MG63 (cell line): ENCODE measurements around the gene ASPSCR1. TPM values are rescaled to one million over a fixed set of nuclear protein-coding genes. Genes with fewer than 3 reads are reported as not detected.

Source experiments
- DNase-seq: peaks from one replicate; pipeline ENCODE4 v3.0.0-alpha.2; 2020
- H3K27me3 ChIP-seq: fragments of 250-450 bp; sonication (Bioruptor Pico); 2 replicates; pipeline ENCODE4 v1.5.1; 2020; ENCODE audit warnings: mild to moderate bottlenecking, moderate library complexity
- H3K36me3 ChIP-seq: fragments of 250-450 bp; sonication (Bioruptor Pico); 2 replicates; pipeline ENCODE4 v1.5.1; 2020; ENCODE audit warnings: mild to moderate bottlenecking, moderate library complexity
- H3K4me3 ChIP-seq: fragments of 250-450 bp; sonication (Bioruptor Pico); 2 replicates; pipeline ENCODE4 v1.5.1; 2020; ENCODE audit warnings: mild to moderate bottlenecking, moderate library complexity
- H3K9me3 ChIP-seq: fragments of 250-450 bp; sonication (Bioruptor Pico); 2 replicates; pipeline ENCODE4 v1.5.1; 2020; ENCODE audit warnings: mild to moderate bottlenecking, moderate library complexity
- total RNA-seq: library from RNA; depleted of rRNA; stranded (reverse); fragments of >200 nt; shearing (Covaris generic); gene quantifications from 2 replicates; pipeline ENCODE4 v1.2.3, GENCODE V29; 2014; ENCODE audit warnings: low replicate concordance

Gene ASPSCR1
- total RNA-seq, 1 experiment from 2014 or later, result 78.0 TPM

DNA sequence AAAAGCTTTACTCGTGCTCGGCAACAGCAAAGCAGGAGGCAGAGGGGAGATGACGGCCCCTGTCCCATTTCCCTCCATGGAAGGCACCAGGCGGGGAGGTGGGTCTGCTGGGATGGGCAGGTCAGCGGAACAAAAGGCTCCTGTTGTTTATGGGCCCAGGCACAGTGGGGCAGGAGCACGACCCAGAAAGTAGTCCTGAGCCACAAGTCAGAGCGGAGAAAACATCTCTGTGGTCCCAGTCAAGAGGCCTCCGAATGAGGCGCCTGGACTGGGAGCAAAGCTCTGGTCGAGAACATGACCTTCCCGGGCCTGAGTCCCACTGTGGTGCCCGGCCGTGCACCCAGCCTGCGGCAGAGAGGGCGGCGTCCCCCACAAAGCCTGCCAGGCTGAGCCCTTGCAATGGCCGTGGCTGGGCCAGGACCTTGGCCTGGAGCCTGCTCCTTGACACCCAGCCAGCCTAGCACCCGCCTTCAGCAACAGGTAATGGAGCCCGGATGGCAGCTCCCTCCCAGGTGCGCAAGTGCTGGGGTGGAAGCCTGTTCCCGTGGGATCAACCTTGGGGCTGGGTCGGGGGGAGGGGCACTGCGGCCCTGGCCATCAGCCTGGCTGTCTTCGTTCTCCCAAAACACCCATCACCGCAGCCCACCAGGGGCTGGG lies 70.6 kb downstream of the ASPSCR1 start:
- H3K27me3 ChIP-seq, result no peaks in the 10 kb centered on the region
- no peak for DNase-seq
- H3K9me3 ChIP-seq, result no peaks in the 10 kb centered on the region
- H3K36me3 ChIP-seq, result peaks cover 17% of the 10 kb centered on the region
- H3K4me3 ChIP-seq, result no peak overlapping the region

DNA sequence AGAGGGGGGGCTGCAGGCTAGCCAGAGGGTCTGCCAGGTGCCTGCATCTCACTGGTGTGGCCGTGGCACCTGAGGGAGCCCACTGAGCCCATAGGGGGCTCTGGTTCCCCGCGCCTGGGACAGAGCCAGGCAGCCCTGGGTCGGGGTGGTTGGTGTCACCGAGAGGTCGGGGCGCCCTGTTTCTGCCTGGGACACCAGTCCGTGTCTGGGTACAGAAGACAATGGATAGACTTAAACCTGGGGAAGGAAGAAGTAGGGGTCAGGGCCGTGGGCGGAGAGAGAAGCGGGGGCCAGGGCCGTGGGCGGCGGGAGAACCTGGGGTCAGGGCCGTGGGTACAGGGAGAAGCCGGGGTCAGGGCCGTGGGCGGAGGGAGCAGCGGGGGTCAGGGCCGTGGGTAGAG lies 71.1 kb downstream of the ASPSCR1 start:
- Histone ChIP-seq H3K4me3 (no peak overlapping the region), H3K36me3 (peaks cover 23% of the 10 kb centered on the region), H3K9me3 (no peaks in the 10 kb centered on the region), H3K27me3 (no peaks in the 10 kb centered on the region)
- no peak for DNase-seq

DNA sequence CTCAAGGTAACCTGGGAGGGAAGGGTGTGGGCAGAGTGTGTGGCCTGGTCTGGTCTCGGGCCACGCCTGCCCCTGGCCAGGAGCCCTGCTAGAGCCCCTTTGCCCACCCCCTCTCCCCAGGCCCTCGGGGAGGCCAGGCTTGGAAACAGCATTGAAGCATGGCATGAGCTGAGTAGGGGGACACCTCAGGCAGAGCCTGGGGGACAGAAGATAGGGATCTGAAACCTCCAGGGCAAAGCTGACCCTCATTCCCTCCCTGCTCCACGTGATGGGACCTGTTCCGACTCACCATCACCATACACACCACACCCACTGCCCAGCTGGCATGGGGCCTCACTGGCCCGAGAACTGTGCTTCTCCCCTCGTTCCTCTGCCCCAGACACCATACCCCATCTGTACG lies 71.7 kb downstream of the ASPSCR1 start:
- Histone ChIP-seq H3K4me3 (no peak overlapping the region), H3K27me3 (no peaks in the 10 kb centered on the region), H3K9me3 (no peaks in the 10 kb centered on the region), H3K36me3 (peaks cover 28% of the 10 kb centered on the region)
- no peak for DNase-seq

- H3K4me3 ChIP-seq, result no peak overlapping the region
- no peaks in the 10 kb centered on the region for H3K9me3 ChIP-seq
- no peak for DNase-seq
- peaks cover 32% of the 10 kb centered on the region for H3K36me3 ChIP-seq
- no peaks in the 10 kb centered on the region for H3K27me3 ChIP-seq
Observed at GRCh38 chr17:82049521-82049971, 72.1 kb downstream of the ASPSCR1 start.

DNA sequence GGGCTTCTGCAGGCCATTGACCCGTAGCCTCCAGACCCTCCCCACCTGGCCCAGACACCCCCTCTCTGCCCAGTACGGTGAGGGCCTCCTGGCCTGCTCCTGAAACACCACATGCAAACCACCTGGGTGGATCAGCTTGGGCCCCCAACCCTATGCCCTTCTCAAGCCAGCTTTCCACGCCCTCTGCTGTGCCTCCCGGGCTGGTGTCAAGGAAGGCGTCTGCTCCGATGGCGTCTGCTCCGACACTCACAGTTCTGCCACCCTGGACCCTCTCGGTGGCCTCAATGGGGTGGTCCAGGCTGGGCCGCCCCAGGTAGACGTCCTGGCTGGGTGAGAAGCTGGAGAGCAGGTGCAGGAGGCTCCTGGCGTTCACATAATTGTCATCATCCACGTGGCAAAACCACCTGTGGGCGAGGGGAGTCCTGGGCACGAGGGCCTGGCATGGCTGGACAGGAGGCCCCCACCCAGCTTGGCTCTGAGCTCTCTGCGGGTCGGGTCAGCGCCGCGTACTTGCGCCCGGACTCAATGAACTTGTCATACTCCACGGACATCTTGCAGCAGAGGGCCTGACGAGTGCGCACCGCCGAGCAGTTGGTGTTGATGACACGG lies 72.8 kb downstream of the ASPSCR1 start:
- Histone ChIP-seq H3K36me3 (peaks cover 39% of the 10 kb centered on the region), H3K9me3 (no peaks in the 10 kb centered on the region), H3K27me3 (no peaks in the 10 kb centered on the region), H3K4me3 (peak overlapping the region; percentile 69)
- DNase-seq, result no peak

GRCh38 chr17:82050761-82051641 lies 73.6 kb downstream of the ASPSCR1 start:
- Histone ChIP-seq H3K9me3 (no peaks in the 10 kb centered on the region), H3K36me3 (peaks cover 45% of the 10 kb centered on the region), H3K27me3 (no peaks in the 10 kb centered on the region), H3K4me3 (peak overlapping the region; percentile 69)
- no peak for DNase-seq

DNA sequence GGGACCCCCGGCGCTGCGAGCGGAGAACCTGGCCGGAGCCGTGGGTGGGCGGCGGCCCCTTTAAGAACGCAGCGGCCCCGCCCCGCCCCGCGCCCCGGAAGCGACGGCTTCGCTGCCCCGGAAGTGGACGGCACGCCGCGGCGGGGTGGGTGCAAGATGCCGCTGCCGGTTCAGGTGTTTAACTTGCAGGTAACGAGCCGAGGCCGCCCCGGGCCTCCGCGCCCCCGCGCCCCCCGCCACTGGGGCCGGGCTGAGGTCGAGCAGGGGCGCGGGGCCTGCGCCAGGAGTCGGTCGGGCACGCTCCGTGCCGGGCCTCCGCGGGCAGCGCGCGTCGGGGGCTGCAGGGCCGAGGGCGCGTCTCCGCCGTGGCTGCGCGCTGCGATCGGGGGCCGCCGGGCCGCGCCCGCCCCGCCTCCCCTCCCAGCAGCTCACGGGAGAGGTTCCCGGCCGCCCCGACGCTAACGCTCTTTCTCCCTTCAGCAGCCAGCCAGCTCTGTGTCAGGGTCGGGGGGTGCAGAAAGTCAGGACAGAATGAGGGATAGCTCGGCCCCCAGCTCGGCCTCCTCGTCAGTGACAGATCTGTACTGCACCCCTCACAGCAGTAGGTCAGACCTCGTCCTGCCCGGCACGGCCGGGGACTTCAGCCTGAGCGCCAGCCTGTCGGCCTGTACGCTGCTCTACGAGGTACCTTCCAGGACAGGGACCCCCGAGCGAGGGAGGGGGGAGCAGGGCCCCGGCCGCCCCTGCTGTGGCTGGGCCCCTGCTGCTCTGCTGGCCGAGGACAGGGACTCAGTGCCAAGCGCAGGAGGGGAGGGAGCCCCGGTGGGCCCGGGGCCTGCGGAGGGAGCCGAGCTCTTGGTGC lies 74.6 kb downstream of the ASPSCR1 start, which contains the start of the genes GPS1 and RFNG:
GPS1 (plus strand) TSS at position 123 of the 862 bp plus-strand sequence; CDS start at position 157, 34 bp downstream.
RFNG (minus strand) TSS at position 36 of the 862 bp plus-strand sequence. CDS start 45 bp downstream, outside the sequence.
- peak; percentile 75 for DNase-seq
- Histone ChIP-seq H3K36me3 (peaks cover 55% of the 10 kb centered on the region), H3K4me3 (peak within 1 kb of the TSS; percentile 69), H3K27me3 (no peaks in the 10 kb centered on the region), H3K9me3 (no peaks in the 10 kb centered on the region)

- no peak for DNase-seq
- H3K4me3 ChIP-seq, result peak overlapping the region; percentile 69
- no peaks in the 10 kb centered on the region for H3K9me3 ChIP-seq
- no peaks in the 10 kb centered on the region for H3K27me3 ChIP-seq
- peaks cover 59% of the 10 kb centered on the region for H3K36me3 ChIP-seq
Observed at GRCh38 chr17:82052638-82053059, 75.2 kb downstream of the ASPSCR1 start.

DNA sequence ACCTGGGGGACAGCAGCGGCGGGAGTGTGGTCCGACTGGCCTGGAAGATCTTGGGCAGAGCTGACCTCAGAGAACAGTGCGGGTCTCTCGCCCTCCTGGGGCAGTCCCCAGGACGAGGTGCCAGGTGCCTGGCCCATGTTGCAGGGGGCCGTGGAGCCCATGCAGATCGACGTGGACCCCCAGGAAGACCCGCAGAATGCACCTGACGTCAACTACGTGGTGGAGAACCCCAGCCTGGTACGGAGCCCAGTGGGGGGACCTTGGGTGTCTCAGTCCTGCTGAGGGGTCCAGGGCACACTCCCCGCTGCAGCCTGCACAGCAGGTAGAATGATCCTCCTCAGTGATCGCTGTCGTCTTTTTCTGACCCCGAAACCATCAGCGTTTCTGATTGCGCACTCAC lies 75.7 kb downstream of the ASPSCR1 start:
- peaks cover 62% of the 10 kb centered on the region for H3K36me3 ChIP-seq
- no peaks in the 10 kb centered on the region for H3K9me3 ChIP-seq
- peak overlapping the region; percentile 69 for H3K4me3 ChIP-seq
- no peaks in the 10 kb centered on the region for H3K27me3 ChIP-seq
- DNase-seq, result no peak

GRCh38 chr17:82053556-82054263 lies 76.3 kb downstream of the ASPSCR1 start:
- Histone ChIP-seq H3K27me3 (no peaks in the 10 kb centered on the region), H3K4me3 (no peak overlapping the region; the same call in 1 of the 2 replicates), H3K9me3 (no peaks in the 10 kb centered on the region), H3K36me3 (peaks cover 64% of the 10 kb centered on the region)
- no peak for DNase-seq

DNA sequence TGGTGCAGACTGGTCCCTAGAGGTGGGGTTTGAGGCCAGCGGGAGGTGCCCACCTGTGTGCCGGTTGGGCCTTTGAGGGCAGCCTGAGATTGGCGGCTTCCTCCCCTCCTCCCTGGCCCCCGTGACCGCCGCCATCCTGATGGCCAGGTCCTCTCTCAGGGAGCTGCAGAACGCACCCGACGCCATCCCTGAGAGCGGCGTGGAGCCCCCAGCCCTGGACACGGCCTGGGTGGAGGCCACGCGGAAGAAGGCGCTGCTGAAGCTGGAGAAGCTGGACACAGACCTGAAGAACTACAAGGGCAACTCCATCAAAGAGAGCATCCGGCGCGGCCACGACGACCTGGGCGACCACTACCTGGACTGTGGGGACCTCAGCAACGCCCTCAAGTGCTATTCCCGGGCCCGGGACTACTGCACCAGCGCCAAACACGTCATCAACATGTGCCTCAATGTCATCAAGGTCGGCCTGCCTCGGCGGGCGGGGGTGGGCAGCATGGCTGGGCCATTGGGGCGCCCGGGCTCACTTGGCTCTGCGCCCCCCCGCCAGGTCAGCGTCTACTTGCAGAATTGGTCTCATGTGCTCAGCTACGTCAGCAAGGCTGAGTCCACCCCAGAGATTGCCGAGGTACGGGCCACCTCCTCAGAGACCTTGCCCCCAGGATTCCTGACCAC lies 77.1 kb downstream of the ASPSCR1 start:
- H3K9me3 ChIP-seq, result no peaks in the 10 kb centered on the region
- no peak overlapping the region for H3K4me3 ChIP-seq
- no peak for DNase-seq
- H3K36me3 ChIP-seq, result peaks cover 71% of the 10 kb centered on the region
- no peaks in the 10 kb centered on the region for H3K27me3 ChIP-seq

- H3K36me3 ChIP-seq, result peaks cover 71% of the 10 kb centered on the region
- H3K9me3 ChIP-seq, result no peaks in the 10 kb centered on the region
- H3K4me3 ChIP-seq, result no peak overlapping the region
- DNase-seq, result no peak
- H3K27me3 ChIP-seq, result no peaks in the 10 kb centered on the region
Observed at GRCh38 chr17:82055023-82055964, 77.9 kb downstream of the ASPSCR1 start.

- no peaks in the 10 kb centered on the region for H3K27me3 ChIP-seq
- H3K9me3 ChIP-seq, result no peaks in the 10 kb centered on the region
- no peak overlapping the region for H3K4me3 ChIP-seq
- peaks cover 76% of the 10 kb centered on the region for H3K36me3 ChIP-seq
- no peak for DNase-seq
Observed at GRCh38 chr17:82055965-82056728, 78.7 kb downstream of the ASPSCR1 start.
